MM.1S (cell line): Measurements from ENCODE around the gene NEMP1.
A peak's percentile ranks its signal among the peaks of the same experiment; 100 is the strongest.

ENCODE experiments used
- CTCF ChIP-seq: fragments of 300-600 bp; sonication (generic); IDR thresholded peaks from 2 replicates; pipeline ENCODE4 v1.5.1; 2016; ENCODE audit warnings: antibody characterized with exemption, low read length, mixed read lengths
- EZH2 ChIP-seq: fragments of 300-600 bp; sonication (generic); optimal IDR thresholded peaks from 2 replicates; pipeline ENCODE3; 2017; ENCODE audit warnings: low read depth, mild to moderate bottlenecking, antibody characterized with exemption, low read length, mixed read lengths

- TF ChIP-seq CTCF (peak; percentile 97), EZH2 (no peak)
Measured at GRCh38 chr12:57124261-57124877, 45.8 kb upstream of the NEMP1 start.
